ENCODE measurements around the gene CYP26B1. TPM values are rescaled to one million over a fixed set of nuclear protein-coding genes. Genes with fewer than 3 reads are reported as not detected.

The CYP26B1 gene
- polyA plus RNA-seq, 3 donors: not detected

- no peaks in the 10 kb centered on the region for H3K36me3 Mint-ChIP-seq
- intact Hi-C loops (cut with micrococcal nuclease): no loop called here
- no peaks in the 10 kb centered on the region for H3K36me3 ChIP-seq (replicated peaks in 1 of 2; ENCODE audit: control insufficient read depth in 1 of 2, insufficient read depth in 2 of 2, low read length in 2 of 2)
- H3K27ac ChIP-seq (ENCODE audit: low read depth in 1 of 2, low read length in 2 of 2): no peak overlapping the region
- H2AFZ ChIP-seq (ENCODE audit: insufficient read depth, low read depth, low read length, poor library complexity, severe bottlenecking): no peak overlapping the region
- H3K79me2 ChIP-seq (ENCODE audit: insufficient read depth, low read length): no peaks in the 10 kb centered on the region
- no peak for DNase-seq
- H3K9ac ChIP-seq (ENCODE audit: insufficient read depth, low read length, poor library complexity, severe bottlenecking): no peak overlapping the region
- WGBS (ENCODE audit: insufficient coverage): 100% methylated on average over 2 of the region's 4 CpGs
- no peaks in the 10 kb centered on the region for H3K27me3 ChIP-seq (ENCODE audit: control insufficient read depth in 2 of 2, insufficient read depth in 2 of 2, low read length in 2 of 2)
- peaks cover 0 to 2% (median 0%) of the 10 kb centered on the region in 3 donors for H3K27me3 Mint-ChIP-seq (ENCODE audit: low read depth in 3 of 3)
- no peak overlapping the region for H3K4me3 Mint-ChIP-seq
- peaks cover 7 to 9% of the 10 kb centered on the region in 2 donors for H3K9me3 ChIP-seq (replicated peaks in 1 of 2; ENCODE audit: control insufficient read depth in 1 of 2, insufficient read depth in 1 of 2, low read length in 2 of 2)
- no peak overlapping the region for H3K4me2 ChIP-seq (replicated peaks; ENCODE audit: extremely low read depth, low read length, poor library complexity, severe bottlenecking)
- H3K4me1 Mint-ChIP-seq: no peaks in the 10 kb centered on the region
- no peak overlapping the region for H3K27ac Mint-ChIP-seq
- no peak overlapping the region for H3K4me3 ChIP-seq (replicated peaks in 1 of 3; ENCODE audit: low read depth in 2 of 3, low read length in 3 of 3)
- H4K20me1 ChIP-seq (ENCODE audit: insufficient read depth, low read length): no peaks in the 10 kb centered on the region
- H3K9me3 Mint-ChIP-seq: peaks cover 1 to 25% (median 5%) of the 10 kb centered on the region in 7 donors
- H3K4me1 ChIP-seq (ENCODE audit: control insufficient read depth in 1 of 2, insufficient read depth in 2 of 2, low read length in 2 of 2): no peaks in the 10 kb centered on the region
- no peak for TF ChIP-seq CTCF (IDR thresholded peaks at IDR 0.05)
Measured at GRCh38 chr2:72182547-72182946, 34.9 kb upstream of the CYP26B1 start.

GRCh38 chr2:72181616-72182015 lies 34.0 kb upstream of the CYP26B1 start:
- Histone ChIP-seq H3K9me3 (replicated peaks in 1 of 2; ENCODE audit: control insufficient read depth in 1 of 2, insufficient read depth in 1 of 2, low read length in 2 of 2) (peaks cover 0 to under 1% of the 10 kb centered on the region in 2 donors), H3K4me1 (ENCODE audit: control insufficient read depth in 1 of 2, insufficient read depth in 2 of 2, low read length in 2 of 2) (no peaks in the 10 kb centered on the region), H4K20me1 (ENCODE audit: insufficient read depth, low read length) (no peaks in the 10 kb centered on the region), H3K36me3 (replicated peaks in 1 of 2; ENCODE audit: control insufficient read depth in 1 of 2, insufficient read depth in 2 of 2, low read length in 2 of 2) (no peaks in the 10 kb centered on the region), H3K4me3 (replicated peaks in 1 of 3; ENCODE audit: low read depth in 2 of 3, low read length in 3 of 3) (no peak overlapping the region), H3K4me2 (replicated peaks; ENCODE audit: extremely low read depth, low read length, poor library complexity, severe bottlenecking) (no peak overlapping the region), H3K27me3 (ENCODE audit: control insufficient read depth in 2 of 2, insufficient read depth in 2 of 2, low read length in 2 of 2) (no peaks in the 10 kb centered on the region), H3K79me2 (ENCODE audit: insufficient read depth, low read length) (no peaks in the 10 kb centered on the region), H3K27ac (ENCODE audit: low read depth in 1 of 2, low read length in 2 of 2) (no peak overlapping the region), H3K9ac (ENCODE audit: insufficient read depth, low read length, poor library complexity, severe bottlenecking) (no peak overlapping the region), H2AFZ (ENCODE audit: insufficient read depth, low read depth, low read length, poor library complexity, severe bottlenecking) (no peak overlapping the region)
- no peak overlapping the region for H3K4me3 Mint-ChIP-seq
- peaks cover 0 to 2% (median 0%) of the 10 kb centered on the region in 3 donors for H3K27me3 Mint-ChIP-seq (ENCODE audit: low read depth in 3 of 3)
- H3K9me3 Mint-ChIP-seq: peaks cover 0 to 15% (median 1%) of the 10 kb centered on the region in 7 donors
- no peak overlapping the region for H3K27ac Mint-ChIP-seq
- intact Hi-C loops (cut with micrococcal nuclease): no loop called here
- H3K4me1 Mint-ChIP-seq: no peaks in the 10 kb centered on the region
- no peaks in the 10 kb centered on the region for H3K36me3 Mint-ChIP-seq
- no peak for TF ChIP-seq CTCF (IDR thresholded peaks at IDR 0.05)
- no peak for DNase-seq
- no CpG with 5 or more reads among the region's 2 CpGs for WGBS (ENCODE audit: insufficient coverage)
